ENCODE results near the gene LRRC7.
"Not testable (repeated sequence)": the region's sequence is repeated elsewhere in the genome, so short reads cannot be mapped to it uniquely, and the experiment has no call there.

Gene LRRC7

DNA sequence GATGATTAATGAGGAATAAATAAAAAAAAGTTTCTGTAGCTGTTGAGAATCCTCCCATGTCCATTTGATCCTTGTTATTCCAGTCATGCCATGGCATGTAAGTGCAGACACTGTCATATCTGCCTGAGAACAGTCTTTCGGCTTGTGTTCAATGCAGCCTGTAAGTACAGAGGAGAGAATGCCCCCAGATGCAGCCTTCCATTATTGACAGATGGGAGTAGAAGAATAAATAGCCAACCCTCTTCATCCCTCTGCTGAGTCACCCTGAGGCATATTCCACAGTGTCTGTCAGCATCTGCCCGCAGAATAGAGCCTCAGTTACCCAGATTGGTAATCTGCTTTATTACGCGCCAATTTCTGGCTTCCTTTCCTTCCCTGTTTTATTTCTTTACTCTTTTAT is 139.4 kb downstream of the LRRC7 start:
- Histone ChIP-seq H3K36me3 (ENCODE audit: control insufficient read depth, insufficient read depth, low read length) (no peaks in the 10 kb centered on the region), H3K27me3 (ENCODE audit: control insufficient read depth, insufficient read depth, low read length) (no peaks in the 10 kb centered on the region), H3K4me1 (ENCODE audit: control insufficient read depth, insufficient read depth, low read length) (no peaks in the 10 kb centered on the region), H3K9ac (ENCODE audit: low read length) (no peak overlapping the region), H3K4me3 (ENCODE audit: low read length) (no peak overlapping the region), H3K9me3 (ENCODE audit: control insufficient read depth, low read length) (no peaks in the 10 kb centered on the region)

DNA sequence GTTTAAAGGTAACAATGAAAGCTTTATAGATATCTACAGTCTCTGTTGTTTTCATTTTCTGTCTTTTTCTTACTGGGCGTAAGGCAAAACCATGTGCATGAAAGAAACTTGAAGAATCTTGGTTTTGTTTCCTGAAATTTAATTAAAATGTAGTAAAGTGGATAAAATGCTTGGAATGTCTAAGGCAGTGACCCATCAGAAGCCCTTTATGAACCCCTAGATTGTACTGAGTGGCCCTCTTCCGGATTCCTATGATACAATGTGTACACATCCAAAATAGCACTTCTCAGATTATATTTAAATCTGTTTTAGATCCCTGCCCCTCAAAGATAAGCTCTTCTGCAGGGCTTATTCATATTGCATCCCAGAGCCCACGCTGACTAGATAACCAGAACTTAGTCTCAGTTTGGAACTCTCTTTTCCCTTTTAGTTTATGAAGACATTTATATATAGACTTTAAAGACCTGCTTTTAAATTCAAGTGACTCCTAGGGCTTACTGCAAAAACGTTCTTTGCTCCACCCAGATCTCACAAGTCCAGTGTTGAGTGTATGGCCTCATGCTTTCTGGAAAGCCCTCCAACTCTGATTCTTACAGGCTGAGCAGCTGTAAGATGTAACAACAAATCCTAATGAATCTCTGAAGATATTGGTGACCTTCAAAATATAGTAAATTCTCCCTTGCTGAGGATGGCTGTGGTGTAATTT is 142.9 kb downstream of the LRRC7 start:
- Histone ChIP-seq H3K9ac (ENCODE audit: low read length) (no peak overlapping the region), H3K9me3 (ENCODE audit: control insufficient read depth, low read length) (no peaks in the 10 kb centered on the region), H3K4me1 (ENCODE audit: control insufficient read depth, insufficient read depth, low read length) (no peaks in the 10 kb centered on the region), H3K4me3 (ENCODE audit: low read length) (no peak overlapping the region), H3K27me3 (ENCODE audit: control insufficient read depth, insufficient read depth, low read length) (no peaks in the 10 kb centered on the region), H3K36me3 (ENCODE audit: control insufficient read depth, insufficient read depth, low read length) (no peaks in the 10 kb centered on the region)

DNA sequence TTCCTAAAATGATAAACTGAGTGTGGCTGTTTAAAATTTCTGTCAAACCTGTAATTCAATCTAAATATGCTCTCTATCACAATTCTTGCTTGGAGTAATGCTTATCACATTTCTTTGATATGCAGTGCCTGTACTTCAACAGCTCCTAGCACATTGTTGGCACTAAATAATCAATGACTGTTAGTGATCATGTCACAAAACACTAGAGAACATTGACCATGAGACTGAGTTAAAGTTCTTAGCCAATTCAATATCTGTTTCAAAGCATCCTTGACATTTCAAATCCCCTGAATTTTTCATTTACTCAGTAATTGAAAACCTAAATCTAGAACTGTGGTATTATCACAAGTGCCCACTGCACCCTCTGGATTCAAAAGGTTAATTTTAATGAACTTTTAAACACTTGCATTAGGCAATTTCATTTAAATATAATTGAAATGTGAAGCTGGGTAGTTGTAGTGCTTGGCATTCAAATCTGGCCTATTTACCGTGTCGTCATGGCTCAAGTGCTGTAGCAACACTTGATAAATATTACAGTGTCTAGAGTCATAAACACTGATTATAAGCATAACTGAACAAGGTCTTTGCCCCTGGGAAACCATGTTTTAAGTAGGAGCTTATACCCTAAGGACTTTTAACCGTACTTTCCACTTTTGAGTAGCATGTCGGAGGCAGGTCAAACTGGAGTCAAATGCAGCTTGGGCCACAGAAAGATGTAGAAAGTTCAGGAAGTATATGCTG is 143.6 kb downstream of the LRRC7 start:
- H3K27me3 ChIP-seq (ENCODE audit: control insufficient read depth, insufficient read depth, low read length), result no peaks in the 10 kb centered on the region
- H3K4me3 ChIP-seq (ENCODE audit: low read length), result no peak overlapping the region
- no peaks in the 10 kb centered on the region for H3K36me3 ChIP-seq (ENCODE audit: control insufficient read depth, insufficient read depth, low read length)
- no peaks in the 10 kb centered on the region for H3K9me3 ChIP-seq (ENCODE audit: control insufficient read depth, low read length)
- no peak overlapping the region for H3K9ac ChIP-seq (ENCODE audit: low read length)
- no peaks in the 10 kb centered on the region for H3K4me1 ChIP-seq (ENCODE audit: control insufficient read depth, insufficient read depth, low read length)

DNA sequence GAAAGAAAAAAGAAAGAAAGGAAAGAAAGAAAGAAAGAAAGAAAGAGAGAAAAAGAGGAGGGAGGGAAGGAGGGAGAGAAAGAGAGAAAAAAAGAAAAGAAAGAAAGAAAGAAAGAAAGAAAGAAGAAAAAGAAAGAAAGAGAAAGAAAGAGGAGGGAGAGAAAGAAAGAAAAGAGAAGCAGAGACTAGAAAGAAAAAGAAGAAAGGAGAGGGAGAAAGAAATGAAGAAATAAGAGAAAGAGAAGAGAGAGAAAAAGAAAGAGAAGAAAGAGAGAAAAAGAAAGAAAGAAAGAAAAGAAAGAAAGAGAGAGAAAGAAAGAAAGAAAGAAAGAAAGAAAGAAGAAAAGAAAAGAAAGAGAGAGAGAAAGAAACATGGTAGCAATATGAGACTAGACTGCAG is 150.1 kb downstream of the LRRC7 start:
- H3K4me1 ChIP-seq (ENCODE audit: control insufficient read depth, insufficient read depth, low read length); H3K9ac ChIP-seq (ENCODE audit: low read length); H3K27me3 ChIP-seq (ENCODE audit: control insufficient read depth, insufficient read depth, low read length); H3K9me3 ChIP-seq (ENCODE audit: control insufficient read depth, low read length); H3K36me3 ChIP-seq (ENCODE audit: control insufficient read depth, insufficient read depth, low read length); H3K4me3 ChIP-seq (ENCODE audit: low read length): not testable (repeated sequence)

DNA sequence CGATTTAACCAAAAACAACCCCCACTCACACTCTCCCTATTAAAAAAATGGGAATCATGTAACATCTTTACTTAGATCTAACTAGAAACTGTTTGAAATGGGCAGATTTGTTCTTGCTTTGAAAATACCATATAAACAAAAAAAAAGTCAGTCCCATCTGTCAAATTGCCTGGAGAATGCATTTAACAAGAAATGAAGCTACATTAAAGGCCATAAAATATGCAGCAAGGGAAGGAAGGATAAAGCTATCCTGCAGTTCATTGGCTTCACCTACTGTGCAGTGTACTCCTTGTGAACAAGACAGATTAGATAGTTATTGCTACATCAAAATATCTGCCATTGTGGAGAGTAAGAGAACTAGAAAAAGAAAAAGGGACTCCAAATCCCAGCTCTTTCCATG is 160.5 kb downstream of the LRRC7 start:
- Histone ChIP-seq H3K4me1 (ENCODE audit: control insufficient read depth, insufficient read depth, low read length) (no peaks in the 10 kb centered on the region), H3K27me3 (ENCODE audit: control insufficient read depth, insufficient read depth, low read length) (no peaks in the 10 kb centered on the region), H3K36me3 (ENCODE audit: control insufficient read depth, insufficient read depth, low read length) (no peaks in the 10 kb centered on the region), H3K4me3 (ENCODE audit: low read length) (no peak overlapping the region), H3K9me3 (ENCODE audit: control insufficient read depth, low read length) (no peaks in the 10 kb centered on the region), H3K9ac (ENCODE audit: low read length) (no peak overlapping the region)

DNA sequence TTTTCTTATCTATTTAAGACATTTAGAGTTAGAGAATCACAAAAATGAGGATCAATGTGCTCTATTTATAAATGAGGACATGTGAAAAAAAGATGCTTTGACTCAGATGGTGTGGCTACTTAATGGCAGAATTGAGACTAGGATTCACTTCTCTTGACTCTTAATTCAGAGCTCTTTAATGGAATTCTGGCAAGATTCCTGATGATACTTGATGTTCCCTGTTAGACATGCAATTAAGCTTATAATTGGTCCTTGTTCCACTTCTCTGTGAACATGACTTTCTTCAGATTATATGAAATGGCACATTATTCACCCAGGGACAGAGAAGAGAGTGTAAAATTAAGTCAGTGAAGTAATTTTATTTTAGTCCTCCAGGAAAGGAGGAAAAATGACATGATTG is 165.3 kb downstream of the LRRC7 start:
- Histone ChIP-seq H3K27me3 (ENCODE audit: control insufficient read depth, insufficient read depth, low read length) (no peaks in the 10 kb centered on the region), H3K4me3 (ENCODE audit: low read length) (no peak overlapping the region), H3K9ac (ENCODE audit: low read length) (no peak overlapping the region), H3K36me3 (ENCODE audit: control insufficient read depth, insufficient read depth, low read length) (no peaks in the 10 kb centered on the region), H3K9me3 (ENCODE audit: control insufficient read depth, low read length) (no peaks in the 10 kb centered on the region), H3K4me1 (ENCODE audit: control insufficient read depth, insufficient read depth, low read length) (peaks cover 4% of the 10 kb centered on the region)

DNA sequence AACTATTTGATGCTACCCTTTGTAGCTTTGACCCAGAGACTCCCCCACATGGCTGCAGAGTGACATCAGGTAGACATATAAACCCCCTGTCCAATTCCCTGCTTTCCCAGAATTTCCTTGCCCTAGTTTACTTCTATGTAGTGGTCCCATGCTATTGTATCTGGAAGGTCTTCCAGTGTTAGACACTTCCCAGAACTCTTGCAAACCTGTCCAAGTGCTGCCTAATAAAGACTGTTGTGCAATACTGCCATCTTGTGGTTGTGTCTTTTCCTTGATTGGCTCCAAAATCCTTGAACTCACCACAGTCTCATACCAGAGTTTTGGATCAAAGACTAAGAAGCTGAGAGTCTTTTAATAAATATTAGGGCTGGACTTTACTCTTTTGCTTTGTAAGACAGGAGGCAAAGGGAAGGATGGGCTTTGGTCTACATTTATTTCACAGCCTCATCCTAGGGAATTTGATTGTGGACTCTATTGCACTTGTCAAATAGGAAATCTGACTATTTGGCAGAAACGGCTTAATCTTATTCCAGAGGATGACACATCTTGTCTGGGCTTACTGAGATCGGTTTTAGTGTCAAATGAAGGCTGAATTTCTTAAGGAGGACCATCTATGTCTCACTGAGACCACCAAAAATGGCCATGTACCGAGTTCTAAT is 169.9 kb downstream of the LRRC7 start:
- Histone ChIP-seq H3K9me3 (ENCODE audit: control insufficient read depth, low read length) (no peaks in the 10 kb centered on the region), H3K27me3 (ENCODE audit: control insufficient read depth, insufficient read depth, low read length) (no peaks in the 10 kb centered on the region), H3K4me3 (ENCODE audit: low read length) (no peak overlapping the region), H3K4me1 (ENCODE audit: control insufficient read depth, insufficient read depth, low read length) (peaks cover 5% of the 10 kb centered on the region), H3K36me3 (ENCODE audit: control insufficient read depth, insufficient read depth, low read length) (no peaks in the 10 kb centered on the region), H3K9ac (ENCODE audit: low read length) (no peak overlapping the region)

DNA sequence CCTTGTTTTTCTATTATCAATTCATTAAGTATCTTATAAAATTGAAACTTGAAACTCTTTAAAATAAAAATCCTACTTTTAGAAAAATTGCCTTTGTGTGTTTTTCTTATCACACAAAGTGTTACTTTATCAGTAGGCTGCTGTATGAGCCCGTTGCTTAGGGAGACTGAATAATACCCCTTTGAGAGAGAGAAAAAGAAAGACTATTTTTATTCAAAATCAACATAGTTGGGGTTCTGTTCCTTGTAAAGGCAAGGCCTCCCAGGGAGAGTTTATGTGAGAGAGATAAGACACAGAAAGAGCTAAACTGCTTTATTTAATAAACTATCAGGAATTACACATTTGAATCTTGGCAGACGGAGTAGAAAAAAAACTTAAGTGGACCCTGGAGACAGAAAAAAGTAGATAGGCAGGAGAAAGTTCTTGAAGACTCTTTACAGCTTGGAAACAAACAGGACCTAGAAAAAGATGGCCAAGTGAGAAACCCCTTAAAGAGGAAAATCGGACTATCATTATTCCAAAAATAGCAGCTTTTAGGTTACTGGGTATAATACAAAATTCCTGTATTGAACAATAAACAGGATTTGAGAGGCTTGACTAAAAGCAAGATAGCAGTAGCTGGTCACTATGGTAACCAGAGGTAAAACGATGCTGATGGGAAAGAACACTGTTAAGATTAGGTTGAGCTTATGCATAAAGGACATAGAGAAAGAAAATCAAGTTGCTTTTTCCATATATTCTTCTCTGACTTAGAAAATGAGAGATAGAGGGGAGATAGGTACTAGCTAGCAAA is 170.9 kb downstream of the LRRC7 start:
- Histone ChIP-seq H3K9me3 (ENCODE audit: control insufficient read depth, low read length) (no peaks in the 10 kb centered on the region), H3K36me3 (ENCODE audit: control insufficient read depth, insufficient read depth, low read length) (no peaks in the 10 kb centered on the region), H3K4me3 (ENCODE audit: low read length) (no peak overlapping the region), H3K9ac (ENCODE audit: low read length) (no peak overlapping the region), H3K27me3 (ENCODE audit: control insufficient read depth, insufficient read depth, low read length) (no peaks in the 10 kb centered on the region), H3K4me1 (ENCODE audit: control insufficient read depth, insufficient read depth, low read length) (peaks cover 5% of the 10 kb centered on the region)

DNA sequence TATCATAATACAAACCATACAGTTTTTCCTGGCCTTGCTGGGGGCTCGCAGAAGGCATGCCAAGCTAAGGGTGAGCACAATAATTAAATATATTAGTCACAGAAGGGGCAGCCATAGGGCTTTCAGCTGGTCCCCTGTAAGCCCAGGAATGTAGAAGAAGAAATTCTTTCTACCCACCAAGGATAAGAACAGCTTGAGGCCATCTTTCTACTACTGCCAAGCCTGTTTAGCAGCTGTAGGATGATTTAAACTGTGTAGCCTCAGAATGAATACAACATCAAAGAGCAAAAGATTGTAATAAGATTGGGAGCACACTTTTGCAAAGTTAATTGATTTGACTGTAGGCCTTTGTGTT is 171.5 kb downstream of the LRRC7 start:
- H3K27me3 ChIP-seq (ENCODE audit: control insufficient read depth, insufficient read depth, low read length), result no peaks in the 10 kb centered on the region
- H3K9ac ChIP-seq (ENCODE audit: low read length), result no peak overlapping the region
- no peaks in the 10 kb centered on the region for H3K36me3 ChIP-seq (ENCODE audit: control insufficient read depth, insufficient read depth, low read length)
- peaks cover 5% of the 10 kb centered on the region for H3K4me1 ChIP-seq (ENCODE audit: control insufficient read depth, insufficient read depth, low read length)
- H3K9me3 ChIP-seq (ENCODE audit: control insufficient read depth, low read length), result no peaks in the 10 kb centered on the region
- H3K4me3 ChIP-seq (ENCODE audit: low read length), result no peak overlapping the region

DNA sequence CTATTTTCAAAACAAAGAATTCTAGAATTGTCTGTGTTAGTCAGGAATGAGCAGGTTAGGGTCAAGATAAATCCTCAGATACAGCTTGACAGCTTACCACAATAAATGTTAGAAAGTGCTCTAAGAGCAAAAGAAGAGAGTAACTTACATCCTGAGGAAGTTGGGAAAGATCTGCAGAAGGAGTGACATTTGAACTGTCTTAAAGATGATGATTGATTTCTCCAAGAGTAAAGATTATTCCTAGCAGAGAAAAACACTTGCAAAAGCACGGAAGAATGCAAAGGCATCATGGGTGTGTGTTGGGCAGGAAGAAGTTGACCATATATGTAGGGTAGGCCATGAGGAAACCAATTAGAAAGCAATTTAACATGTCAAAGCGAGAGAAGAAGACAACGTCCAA is 175.4 kb downstream of the LRRC7 start:
- Histone ChIP-seq H3K4me1 (ENCODE audit: control insufficient read depth, insufficient read depth, low read length) (peaks cover under 1% of the 10 kb centered on the region), H3K9me3 (ENCODE audit: control insufficient read depth, low read length) (no peaks in the 10 kb centered on the region), H3K4me3 (ENCODE audit: low read length) (no peak overlapping the region), H3K9ac (ENCODE audit: low read length) (no peak overlapping the region), H3K36me3 (ENCODE audit: control insufficient read depth, insufficient read depth, low read length) (no peaks in the 10 kb centered on the region), H3K27me3 (ENCODE audit: control insufficient read depth, insufficient read depth, low read length) (no peaks in the 10 kb centered on the region)

DNA sequence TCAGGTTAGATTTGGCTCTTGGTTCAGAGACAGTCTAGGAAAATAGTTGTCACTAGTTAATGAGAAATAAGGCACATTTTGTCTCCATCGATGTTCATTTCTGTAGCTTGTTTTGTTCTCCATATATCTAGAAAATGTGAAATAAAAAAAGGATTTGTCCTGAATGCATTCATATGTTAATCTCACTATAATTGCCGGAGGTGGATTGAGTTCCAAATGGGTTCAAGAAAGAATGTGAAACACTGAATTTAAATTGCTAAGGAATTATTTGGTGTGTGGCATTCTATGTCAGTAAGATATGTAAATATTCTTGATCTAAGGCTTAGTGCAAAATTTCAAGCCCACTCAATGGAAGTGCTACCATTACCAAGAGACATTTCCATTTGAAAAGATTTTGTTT is 176.7 kb downstream of the LRRC7 start:
- Histone ChIP-seq H3K9ac (ENCODE audit: low read length) (no peak overlapping the region), H3K9me3 (ENCODE audit: control insufficient read depth, low read length) (no peaks in the 10 kb centered on the region), H3K4me1 (ENCODE audit: control insufficient read depth, insufficient read depth, low read length) (no peaks in the 10 kb centered on the region), H3K27me3 (ENCODE audit: control insufficient read depth, insufficient read depth, low read length) (no peaks in the 10 kb centered on the region), H3K4me3 (ENCODE audit: low read length) (no peak overlapping the region), H3K36me3 (ENCODE audit: control insufficient read depth, insufficient read depth, low read length) (no peaks in the 10 kb centered on the region)

DNA sequence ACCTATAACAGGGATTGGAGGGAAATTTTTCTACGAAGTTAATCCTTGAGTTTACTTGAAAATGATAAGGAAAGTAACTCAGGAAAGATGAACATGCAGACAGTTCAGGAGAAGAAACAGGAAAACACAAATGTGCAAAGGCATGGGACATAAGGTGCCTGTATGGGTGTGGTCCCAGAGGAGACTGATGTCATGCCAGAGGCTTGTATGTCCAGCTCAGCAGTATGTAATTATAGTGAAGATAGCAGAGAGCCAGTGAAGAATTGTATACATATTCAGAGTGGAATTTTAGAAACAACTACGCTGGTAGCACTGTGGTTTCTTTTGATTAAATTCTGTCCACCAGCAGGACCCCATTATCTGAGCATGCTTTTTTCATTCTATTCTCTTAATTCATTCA is 179.5 kb downstream of the LRRC7 start:
- Histone ChIP-seq H3K9ac (ENCODE audit: low read length) (no peak overlapping the region), H3K4me3 (ENCODE audit: low read length) (no peak overlapping the region), H3K4me1 (ENCODE audit: control insufficient read depth, insufficient read depth, low read length) (no peaks in the 10 kb centered on the region), H3K9me3 (ENCODE audit: control insufficient read depth, low read length) (no peaks in the 10 kb centered on the region), H3K36me3 (ENCODE audit: control insufficient read depth, insufficient read depth, low read length) (no peaks in the 10 kb centered on the region), H3K27me3 (ENCODE audit: control insufficient read depth, insufficient read depth, low read length) (no peaks in the 10 kb centered on the region)

All from mucosa of stomach (tissue), 1 donor.